ENCODE data around the gene PTPN1. TPM values are rescaled to one million over a fixed set of nuclear protein-coding genes. Genes with fewer than 3 reads are reported as not detected.

The PTPN1 gene
- total and polyA plus RNA-seq, 2 experiments from 2014 or later, result 16.9 to 26.4 TPM

DNA sequence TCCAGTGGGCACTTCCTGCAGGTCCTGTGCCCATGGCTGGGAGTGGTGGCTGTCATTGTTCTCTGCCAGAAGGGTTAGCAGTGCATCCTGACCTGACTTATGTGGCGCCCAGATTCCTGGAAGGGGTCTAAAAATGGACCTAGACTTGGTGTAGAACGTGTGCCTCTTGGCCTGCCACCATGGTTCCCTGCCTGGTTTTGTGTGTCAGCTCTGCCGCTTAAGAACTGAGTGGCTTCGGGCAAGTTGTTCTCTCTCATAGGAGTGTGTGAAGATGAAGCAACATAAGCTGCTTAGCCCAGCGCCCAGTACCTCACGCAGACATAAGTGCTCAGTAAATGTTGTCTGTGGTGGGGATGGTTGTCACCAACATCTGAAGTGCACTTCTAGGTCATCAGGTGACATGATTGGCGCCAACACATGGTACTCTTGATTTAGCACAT lies 52.1 kb downstream of the PTPN1 start (continued):
- TF ChIP-seq, protein P1, sequence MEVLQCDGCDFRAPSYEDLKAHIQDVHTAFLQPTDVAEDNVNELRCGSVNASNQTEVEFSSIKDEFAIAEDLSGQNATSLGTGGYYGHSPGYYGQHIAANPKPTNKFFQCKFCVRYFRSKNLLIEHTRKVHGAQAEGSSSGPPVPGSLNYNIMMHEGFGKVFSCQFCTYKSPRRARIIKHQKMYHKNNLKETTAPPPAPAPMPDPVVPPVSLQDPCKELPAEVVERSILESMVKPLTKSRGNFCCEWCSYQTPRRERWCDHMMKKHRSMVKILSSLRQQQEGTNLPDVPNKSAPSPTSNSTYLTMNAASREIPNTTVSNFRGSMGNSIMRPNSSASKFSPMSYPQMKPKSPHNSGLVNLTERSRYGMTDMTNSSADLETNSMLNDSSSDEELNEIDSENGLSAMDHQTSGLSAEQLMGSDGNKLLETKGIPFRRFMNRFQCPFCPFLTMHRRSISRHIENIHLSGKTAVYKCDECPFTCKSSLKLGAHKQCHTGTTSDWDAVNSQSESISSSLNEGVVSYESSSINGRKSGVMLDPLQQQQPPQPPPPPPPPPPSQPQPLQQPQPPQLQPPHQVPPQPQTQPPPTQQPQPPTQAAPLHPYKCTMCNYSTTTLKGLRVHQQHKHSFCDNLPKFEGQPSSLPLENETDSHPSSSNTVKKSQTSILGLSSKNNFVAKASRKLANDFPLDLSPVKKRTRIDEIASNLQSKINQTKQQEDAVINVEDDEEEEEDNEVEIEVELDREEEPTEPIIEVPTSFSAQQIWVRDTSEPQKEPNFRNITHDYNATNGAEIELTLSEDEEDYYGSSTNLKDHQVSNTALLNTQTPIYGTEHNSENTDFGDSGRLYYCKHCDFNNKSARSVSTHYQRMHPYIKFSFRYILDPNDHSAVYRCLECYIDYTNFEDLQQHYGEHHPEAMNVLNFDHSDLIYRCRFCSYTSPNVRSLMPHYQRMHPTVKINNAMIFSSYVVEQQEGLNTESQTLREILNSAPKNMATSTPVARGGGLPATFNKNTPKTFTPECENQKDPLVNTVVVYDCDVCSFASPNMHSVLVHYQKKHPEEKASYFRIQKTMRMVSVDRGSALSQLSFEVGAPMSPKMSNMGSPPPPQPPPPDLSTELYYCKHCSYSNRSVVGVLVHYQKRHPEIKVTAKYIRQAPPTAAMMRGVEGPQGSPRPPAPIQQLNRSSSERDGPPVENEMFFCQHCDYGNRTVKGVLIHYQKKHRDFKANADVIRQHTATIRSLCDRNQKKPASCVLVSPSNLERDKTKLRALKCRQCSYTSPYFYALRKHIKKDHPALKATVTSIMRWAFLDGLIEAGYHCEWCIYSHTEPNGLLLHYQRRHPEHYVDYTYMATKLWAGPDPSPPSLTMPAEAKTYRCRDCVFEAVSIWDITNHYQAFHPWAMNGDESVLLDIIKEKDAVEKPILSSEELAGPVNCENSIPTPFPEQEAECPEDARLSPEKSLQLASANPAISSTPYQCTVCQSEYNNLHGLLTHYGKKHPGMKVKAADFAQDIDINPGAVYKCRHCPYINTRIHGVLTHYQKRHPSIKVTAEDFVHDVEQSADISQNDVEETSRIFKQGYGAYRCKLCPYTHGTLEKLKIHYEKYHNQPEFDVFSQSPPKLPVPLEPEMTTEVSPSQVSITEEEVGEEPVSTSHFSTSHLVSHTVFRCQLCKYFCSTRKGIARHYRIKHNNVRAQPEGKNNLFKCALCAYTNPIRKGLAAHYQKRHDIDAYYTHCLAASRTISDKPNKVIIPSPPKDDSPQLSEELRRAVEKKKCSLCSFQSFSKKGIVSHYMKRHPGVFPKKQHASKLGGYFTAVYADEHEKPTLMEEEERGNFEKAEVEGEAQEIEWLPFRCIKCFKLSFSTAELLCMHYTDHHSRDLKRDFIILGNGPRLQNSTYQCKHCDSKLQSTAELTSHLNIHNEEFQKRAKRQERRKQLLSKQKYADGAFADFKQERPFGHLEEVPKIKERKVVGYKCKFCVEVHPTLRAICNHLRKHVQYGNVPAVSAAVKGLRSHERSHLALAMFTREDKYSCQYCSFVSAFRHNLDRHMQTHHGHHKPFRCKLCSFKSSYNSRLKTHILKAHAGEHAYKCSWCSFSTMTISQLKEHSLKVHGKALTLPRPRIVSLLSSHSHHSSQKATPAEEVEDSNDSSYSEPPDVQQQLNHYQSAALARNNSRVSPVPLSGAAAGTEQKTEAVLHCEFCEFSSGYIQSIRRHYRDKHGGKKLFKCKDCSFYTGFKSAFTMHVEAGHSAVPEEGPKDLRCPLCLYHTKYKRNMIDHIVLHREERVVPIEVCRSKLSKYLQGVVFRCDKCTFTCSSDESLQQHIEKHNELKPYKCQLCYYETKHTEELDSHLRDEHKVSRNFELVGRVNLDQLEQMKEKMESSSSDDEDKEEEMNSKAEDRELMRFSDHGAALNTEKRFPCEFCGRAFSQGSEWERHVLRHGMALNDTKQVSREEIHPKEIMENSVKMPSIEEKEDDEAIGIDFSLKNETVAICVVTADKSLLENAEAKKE (CRISPR knock-in tag; IDR thresholded peaks at IDR 0.05), result no peak
- TF ChIP-seq ETS1 (IDR thresholded peaks at IDR 0.05) (no peak), EZH2 (IDR thresholded peaks at IDR 0.05; ENCODE audit: low read depth, unreplicated experiment) (no peak), EZH2phosphoT487 (IDR thresholded peaks at IDR 0.05; ENCODE audit: unreplicated experiment) (no peak)
- TF ChIP-seq, protein P2, sequence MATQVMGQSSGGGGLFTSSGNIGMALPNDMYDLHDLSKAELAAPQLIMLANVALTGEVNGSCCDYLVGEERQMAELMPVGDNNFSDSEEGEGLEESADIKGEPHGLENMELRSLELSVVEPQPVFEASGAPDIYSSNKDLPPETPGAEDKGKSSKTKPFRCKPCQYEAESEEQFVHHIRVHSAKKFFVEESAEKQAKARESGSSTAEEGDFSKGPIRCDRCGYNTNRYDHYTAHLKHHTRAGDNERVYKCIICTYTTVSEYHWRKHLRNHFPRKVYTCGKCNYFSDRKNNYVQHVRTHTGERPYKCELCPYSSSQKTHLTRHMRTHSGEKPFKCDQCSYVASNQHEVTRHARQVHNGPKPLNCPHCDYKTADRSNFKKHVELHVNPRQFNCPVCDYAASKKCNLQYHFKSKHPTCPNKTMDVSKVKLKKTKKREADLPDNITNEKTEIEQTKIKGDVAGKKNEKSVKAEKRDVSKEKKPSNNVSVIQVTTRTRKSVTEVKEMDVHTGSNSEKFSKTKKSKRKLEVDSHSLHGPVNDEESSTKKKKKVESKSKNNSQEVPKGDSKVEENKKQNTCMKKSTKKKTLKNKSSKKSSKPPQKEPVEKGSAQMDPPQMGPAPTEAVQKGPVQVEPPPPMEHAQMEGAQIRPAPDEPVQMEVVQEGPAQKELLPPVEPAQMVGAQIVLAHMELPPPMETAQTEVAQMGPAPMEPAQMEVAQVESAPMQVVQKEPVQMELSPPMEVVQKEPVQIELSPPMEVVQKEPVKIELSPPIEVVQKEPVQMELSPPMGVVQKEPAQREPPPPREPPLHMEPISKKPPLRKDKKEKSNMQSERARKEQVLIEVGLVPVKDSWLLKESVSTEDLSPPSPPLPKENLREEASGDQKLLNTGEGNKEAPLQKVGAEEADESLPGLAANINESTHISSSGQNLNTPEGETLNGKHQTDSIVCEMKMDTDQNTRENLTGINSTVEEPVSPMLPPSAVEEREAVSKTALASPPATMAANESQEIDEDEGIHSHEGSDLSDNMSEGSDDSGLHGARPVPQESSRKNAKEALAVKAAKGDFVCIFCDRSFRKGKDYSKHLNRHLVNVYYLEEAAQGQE (IDR thresholded peaks at IDR 0.05; ENCODE audit: unreplicated experiment), result no peak

All from GM23338 (cell line).